ENCODE data around the gene CCDC85A. TPM values are rescaled to one million over a fixed set of nuclear protein-coding genes. Genes with fewer than 3 reads are reported as not detected.

Gene CCDC85A
- polyA plus RNA-seq, 1 donor from 2014 or later = 24.7 TPM

GRCh38 chr2:56291711-56292110 lies 107.9 kb downstream of the CCDC85A start:
- no peaks in the 10 kb centered on the region for H3K9me3 ChIP-seq (ENCODE audit: low read length)
- no peaks in the 10 kb centered on the region for H3K79me2 ChIP-seq (replicated peaks; ENCODE audit: insufficient read depth, low read length)
- no peak for TF ChIP-seq RAD21 (conservative IDR thresholded peaks at IDR 0.05)
- TF ChIP-seq EZH2 (IDR thresholded peaks at IDR 0.05; ENCODE audit: borderline replicate concordance, insufficient read depth, low read length, poor library complexity, severe bottlenecking) = no peak
- TF ChIP-seq MXI1 (conservative IDR thresholded peaks at IDR 0.05; ENCODE audit: poor library complexity, severe bottlenecking) = no peak
- TF ChIP-seq, protein P1, sequence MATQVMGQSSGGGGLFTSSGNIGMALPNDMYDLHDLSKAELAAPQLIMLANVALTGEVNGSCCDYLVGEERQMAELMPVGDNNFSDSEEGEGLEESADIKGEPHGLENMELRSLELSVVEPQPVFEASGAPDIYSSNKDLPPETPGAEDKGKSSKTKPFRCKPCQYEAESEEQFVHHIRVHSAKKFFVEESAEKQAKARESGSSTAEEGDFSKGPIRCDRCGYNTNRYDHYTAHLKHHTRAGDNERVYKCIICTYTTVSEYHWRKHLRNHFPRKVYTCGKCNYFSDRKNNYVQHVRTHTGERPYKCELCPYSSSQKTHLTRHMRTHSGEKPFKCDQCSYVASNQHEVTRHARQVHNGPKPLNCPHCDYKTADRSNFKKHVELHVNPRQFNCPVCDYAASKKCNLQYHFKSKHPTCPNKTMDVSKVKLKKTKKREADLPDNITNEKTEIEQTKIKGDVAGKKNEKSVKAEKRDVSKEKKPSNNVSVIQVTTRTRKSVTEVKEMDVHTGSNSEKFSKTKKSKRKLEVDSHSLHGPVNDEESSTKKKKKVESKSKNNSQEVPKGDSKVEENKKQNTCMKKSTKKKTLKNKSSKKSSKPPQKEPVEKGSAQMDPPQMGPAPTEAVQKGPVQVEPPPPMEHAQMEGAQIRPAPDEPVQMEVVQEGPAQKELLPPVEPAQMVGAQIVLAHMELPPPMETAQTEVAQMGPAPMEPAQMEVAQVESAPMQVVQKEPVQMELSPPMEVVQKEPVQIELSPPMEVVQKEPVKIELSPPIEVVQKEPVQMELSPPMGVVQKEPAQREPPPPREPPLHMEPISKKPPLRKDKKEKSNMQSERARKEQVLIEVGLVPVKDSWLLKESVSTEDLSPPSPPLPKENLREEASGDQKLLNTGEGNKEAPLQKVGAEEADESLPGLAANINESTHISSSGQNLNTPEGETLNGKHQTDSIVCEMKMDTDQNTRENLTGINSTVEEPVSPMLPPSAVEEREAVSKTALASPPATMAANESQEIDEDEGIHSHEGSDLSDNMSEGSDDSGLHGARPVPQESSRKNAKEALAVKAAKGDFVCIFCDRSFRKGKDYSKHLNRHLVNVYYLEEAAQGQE (IDR thresholded peaks at IDR 0.05; ENCODE audit: borderline replicate concordance) = no peak
- TF ChIP-seq POLR2AphosphoS5 (IDR thresholded peaks at IDR 0.05) = no peak
- no peak for TF ChIP-seq SMC3 (conservative IDR thresholded peaks at IDR 0.05; ENCODE audit: poor library complexity)
- no peak for TF ChIP-seq EP300 (conservative IDR thresholded peaks at IDR 0.05; ENCODE audit: poor library complexity, severe bottlenecking)
- TF ChIP-seq TAF1 (IDR thresholded peaks at IDR 0.05; ENCODE audit: low read depth) = no peak
- TF ChIP-seq, protein P2, sequence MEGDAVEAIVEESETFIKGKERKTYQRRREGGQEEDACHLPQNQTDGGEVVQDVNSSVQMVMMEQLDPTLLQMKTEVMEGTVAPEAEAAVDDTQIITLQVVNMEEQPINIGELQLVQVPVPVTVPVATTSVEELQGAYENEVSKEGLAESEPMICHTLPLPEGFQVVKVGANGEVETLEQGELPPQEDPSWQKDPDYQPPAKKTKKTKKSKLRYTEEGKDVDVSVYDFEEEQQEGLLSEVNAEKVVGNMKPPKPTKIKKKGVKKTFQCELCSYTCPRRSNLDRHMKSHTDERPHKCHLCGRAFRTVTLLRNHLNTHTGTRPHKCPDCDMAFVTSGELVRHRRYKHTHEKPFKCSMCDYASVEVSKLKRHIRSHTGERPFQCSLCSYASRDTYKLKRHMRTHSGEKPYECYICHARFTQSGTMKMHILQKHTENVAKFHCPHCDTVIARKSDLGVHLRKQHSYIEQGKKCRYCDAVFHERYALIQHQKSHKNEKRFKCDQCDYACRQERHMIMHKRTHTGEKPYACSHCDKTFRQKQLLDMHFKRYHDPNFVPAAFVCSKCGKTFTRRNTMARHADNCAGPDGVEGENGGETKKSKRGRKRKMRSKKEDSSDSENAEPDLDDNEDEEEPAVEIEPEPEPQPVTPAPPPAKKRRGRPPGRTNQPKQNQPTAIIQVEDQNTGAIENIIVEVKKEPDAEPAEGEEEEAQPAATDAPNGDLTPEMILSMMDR (IDR thresholded peaks at IDR 0.05; ENCODE audit: poor library complexity, severe bottlenecking) = no peak
- no peak overlapping the region for H3K27ac ChIP-seq (ENCODE audit: low read length)
- no peaks in the 10 kb centered on the region for H3F3A ChIP-seq (ENCODE audit: insufficient read depth, low read length, poor library complexity, severe bottlenecking)
- H3K27me3 ChIP-seq (ENCODE audit: insufficient read depth, low read depth, low read length) = no peaks in the 10 kb centered on the region
- no peak overlapping the region for H3K4me2 ChIP-seq (ENCODE audit: low read length)
- H2AFZ ChIP-seq (ENCODE audit: low read depth, low read length) = no peak overlapping the region
- H3K36me3 ChIP-seq (ENCODE audit: insufficient read depth, low read length) = no peaks in the 10 kb centered on the region
- H3K9ac ChIP-seq (ENCODE audit: low read length) = no peak overlapping the region
- no peaks in the 10 kb centered on the region for H3K9me2 ChIP-seq (ENCODE audit: insufficient read depth, low read length)
- no peaks in the 10 kb centered on the region for H4K20me1 ChIP-seq (ENCODE audit: insufficient read depth)
- H3K4me3 ChIP-seq (ENCODE audit: low read length) = no peak overlapping the region

DNA sequence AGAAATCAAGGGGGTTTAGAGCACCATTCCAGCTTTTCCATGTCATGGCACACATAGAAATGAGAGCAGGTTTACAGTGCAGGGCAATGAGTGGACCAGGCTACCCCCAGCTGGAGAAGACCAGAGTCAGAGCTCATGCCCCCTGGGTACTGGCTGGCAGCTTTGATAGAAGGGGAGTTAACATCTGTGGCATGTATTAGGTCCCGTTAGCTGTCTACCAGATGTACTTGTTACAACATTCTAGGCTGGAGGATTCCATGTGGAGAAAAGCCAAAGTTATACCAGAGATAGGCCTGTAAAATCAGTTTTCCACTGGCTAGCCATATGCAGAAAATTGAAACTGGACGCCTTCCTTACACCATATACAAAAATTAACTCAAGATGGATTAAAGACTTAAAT lies 109.2 kb downstream of the CCDC85A start:
- Histone ChIP-seq H3K4me2 (ENCODE audit: low read length) (no peak overlapping the region), H3K27ac (ENCODE audit: low read length) (no peak overlapping the region), H2AFZ (ENCODE audit: low read depth, low read length) (no peak overlapping the region), H3K27me3 (ENCODE audit: insufficient read depth, low read depth, low read length) (no peaks in the 10 kb centered on the region), H3K4me3 (ENCODE audit: low read length) (no peak overlapping the region), H4K20me1 (ENCODE audit: insufficient read depth) (no peaks in the 10 kb centered on the region), H3K79me2 (replicated peaks; ENCODE audit: insufficient read depth, low read length) (no peaks in the 10 kb centered on the region), H3K9ac (ENCODE audit: low read length) (no peak overlapping the region), H3K9me3 (ENCODE audit: low read length) (no peaks in the 10 kb centered on the region), H3K36me3 (ENCODE audit: insufficient read depth, low read length) (no peaks in the 10 kb centered on the region), H3F3A (ENCODE audit: insufficient read depth, low read length, poor library complexity, severe bottlenecking) (no peaks in the 10 kb centered on the region), H3K9me2 (ENCODE audit: insufficient read depth, low read length) (no peaks in the 10 kb centered on the region)
- TF ChIP-seq, protein P2 (IDR thresholded peaks at IDR 0.05; ENCODE audit: poor library complexity, severe bottlenecking) = no peak
- TF ChIP-seq, protein P1 (IDR thresholded peaks at IDR 0.05; ENCODE audit: borderline replicate concordance) = no peak
- TF ChIP-seq EP300 (conservative IDR thresholded peaks at IDR 0.05; ENCODE audit: poor library complexity, severe bottlenecking) (no peak), EZH2 (IDR thresholded peaks at IDR 0.05; ENCODE audit: borderline replicate concordance, insufficient read depth, low read length, poor library complexity, severe bottlenecking) (no peak), MXI1 (conservative IDR thresholded peaks at IDR 0.05; ENCODE audit: poor library complexity, severe bottlenecking) (no peak)
